Measurements from ENCODE around the gene YY1.

Gene YY1

DNA sequence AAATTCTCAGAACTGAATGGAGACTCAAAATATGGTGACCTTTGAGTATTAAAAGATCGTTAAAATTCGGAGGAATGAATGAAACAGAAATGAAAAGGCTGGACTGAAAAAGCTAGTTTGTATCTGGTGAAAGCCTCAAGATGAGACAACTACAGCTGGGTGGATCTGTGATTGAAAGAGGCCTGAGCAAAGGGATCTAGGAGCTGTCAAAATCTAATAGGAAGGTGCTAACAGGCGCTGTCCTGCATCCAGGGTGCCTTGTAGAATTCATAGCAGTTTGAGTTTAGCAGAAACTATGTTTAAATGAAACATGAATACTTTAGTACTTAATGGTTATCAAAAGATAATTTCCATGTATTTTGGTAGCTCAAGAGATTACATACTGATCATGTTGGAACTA is 2.3 kb downstream of the YY1 start:
- CTCF ChIA-PET, result interaction anchor here (0.6 to 2.0 kb wide), 21 partner anchors 8 to 496 kb away, joined by 3 to 10 read pairs (median 3); no protein-coding TSS in a partner anchor
- Histone ChIP-seq H3K9me3 (ENCODE audit: control insufficient read depth, insufficient read depth, low read depth, low read length) (no peaks in the 10 kb centered on the region), H3K36me3 (ENCODE audit: control insufficient read depth in 2 of 2, insufficient read depth in 1 of 2, low read length in 2 of 2) (peaks cover 4 to 22% of the 10 kb centered on the region in 2 experiments; a peak in 2 of 3 replicates), H3K27ac (ENCODE audit: extremely low read depth, low read depth, low read length) (no peak overlapping the region), H3K4me3 (ENCODE audit: low read depth, low read length) (peak overlapping the region; percentile 100), H3K4me1 (ENCODE audit: control insufficient read depth, insufficient read depth, low read length) (peaks cover 14% of the 10 kb centered on the region)
- POLR2A ChIA-PET, result interaction anchor here (0.6 to 1.4 kb wide), 3 partner anchors 8 to 27 kb away, joined by 3 to 6 read pairs (median 6); no protein-coding TSS in a partner anchor
- TF ChIP-seq HOXC10 (CRISPR knock-in tag; IDR thresholded peaks at IDR 0.05) (no peak), ZNF394 (tag by site-specific recombination; IDR thresholded peaks at IDR 0.05; ENCODE audit: borderline replicate concordance) (no peak), AEBP2 (tag by site-specific recombination; IDR thresholded peaks at IDR 0.05; ENCODE audit: borderline replicate concordance) (no peak), TSHZ1 (tag by site-specific recombination; IDR thresholded peaks at IDR 0.05; ENCODE audit: borderline replicate concordance) (no peak), ZBTB17 (tag by site-specific recombination; IDR thresholded peaks at IDR 0.05) (no peak), ZNF24 (tag by site-specific recombination; IDR thresholded peaks at IDR 0.05) (no peak), ZNF114 (tag by site-specific recombination; IDR thresholded peaks at IDR 0.05) (no peak), ZBTB48 (tag by site-specific recombination; IDR thresholded peaks at IDR 0.05) (no peak), ZBTB1 (tag by site-specific recombination; IDR thresholded peaks at IDR 0.05) (no peak), SP2 (tag by site-specific recombination; IDR thresholded peaks at IDR 0.05) (no peak), ZNF121 (tag by site-specific recombination; IDR thresholded peaks at IDR 0.05) (no peak), PBX3 (CRISPR knock-in tag; IDR thresholded peaks at IDR 0.05) (no peak), ZNF2 (tag by site-specific recombination; IDR thresholded peaks at IDR 0.05) (no peak), ZNF248 (tag by site-specific recombination; IDR thresholded peaks at IDR 0.05) (no peak), ZSCAN18 (tag by site-specific recombination; IDR thresholded peaks at IDR 0.05) (no peak), SP7 (tag by site-specific recombination; IDR thresholded peaks at IDR 0.05) (no peak), ZNF23 (tag by site-specific recombination; IDR thresholded peaks at IDR 0.05; ENCODE audit: borderline replicate concordance) (no peak), ZNF555 (tag by site-specific recombination; conservative IDR thresholded peaks at IDR 0.05) (no peak), ZNF830 (tag by site-specific recombination; IDR thresholded peaks at IDR 0.05; ENCODE audit: low read depth) (no peak)

Data from HEK293 (cell line).